ENCODE data around the gene BRSK2.
"Not testable (repeated sequence)": the region's sequence is repeated elsewhere in the genome, so short reads cannot be mapped to it uniquely, and the experiment has no call there.

BRSK2 gene

DNA sequence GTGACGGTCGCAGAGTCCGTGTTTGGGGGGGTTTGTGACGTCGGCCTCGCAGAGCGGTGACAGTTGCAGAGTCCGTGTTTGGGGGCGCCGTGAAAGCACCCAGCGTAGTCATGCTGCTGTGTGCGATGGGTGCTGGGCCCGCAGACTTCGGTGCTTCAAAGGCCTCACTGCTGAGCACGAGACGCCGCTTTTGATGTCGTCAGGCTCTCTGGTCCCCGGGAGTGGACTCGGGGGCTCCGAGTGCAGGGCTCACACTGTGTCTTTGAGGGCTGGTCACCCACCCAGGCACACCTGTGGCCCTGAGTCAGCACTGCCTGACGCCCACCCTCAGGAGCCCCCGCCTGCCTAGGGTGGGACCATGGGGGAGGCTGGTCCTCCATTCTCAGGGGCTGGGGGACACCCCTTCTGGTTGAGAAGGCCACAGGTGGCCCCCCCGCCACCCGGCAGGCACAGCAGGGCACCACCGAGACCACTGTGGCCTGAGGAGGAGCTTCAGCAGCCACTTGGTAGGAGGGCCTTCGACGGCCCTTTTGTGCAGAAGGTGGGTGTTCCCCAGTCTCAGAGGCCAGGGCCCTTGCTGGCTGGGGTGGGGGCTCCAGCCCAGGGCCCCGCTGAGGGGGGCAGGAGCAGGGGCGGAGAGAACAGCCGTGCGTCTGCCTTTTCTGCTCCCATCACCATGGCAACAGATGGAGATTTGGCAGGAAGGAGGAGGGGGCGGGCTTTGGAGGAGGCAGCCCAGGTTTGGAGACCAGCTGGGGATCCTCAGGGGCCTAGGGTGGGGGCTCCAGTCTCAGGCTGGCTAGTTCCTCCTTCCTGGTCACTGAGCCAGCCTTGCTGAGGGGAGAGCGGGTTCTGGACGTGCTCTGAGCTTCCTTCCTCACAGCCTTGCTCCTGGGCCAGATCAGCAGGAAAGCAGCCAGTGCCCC is 20.9 kb downstream of the BRSK2 start:
- H3K36me3 ChIP-seq (ENCODE audit: control insufficient read depth, insufficient read depth, low read length), result no peaks in the 10 kb centered on the region

GRCh38 chr11:1411301-1411700 is 21.6 kb downstream of the BRSK2 start:
- no peaks in the 10 kb centered on the region for H3K79me2 ChIP-seq (ENCODE audit: control insufficient read depth, insufficient read depth, low read length)
- no peak overlapping the region for H2BK5ac ChIP-seq (ENCODE audit: low read length)
- no peak overlapping the region for H3K9ac ChIP-seq (ENCODE audit: low read length)
- no peaks in the 10 kb centered on the region for H3K4me1 ChIP-seq (ENCODE audit: control insufficient read depth, low read depth, low read length)
- no peak overlapping the region for H3K18ac ChIP-seq (ENCODE audit: low read length)
- H3K4me3 ChIP-seq (ENCODE audit: low read length), result no peak overlapping the region
- H4K5ac ChIP-seq (ENCODE audit: low read length), result no peak overlapping the region
- no peak overlapping the region for H3K23ac ChIP-seq (ENCODE audit: low read length)
- H2BK120ac ChIP-seq (ENCODE audit: low read depth, low read length), result no peak overlapping the region
- no peak overlapping the region for H3K27ac ChIP-seq (ENCODE audit: low read depth, low read length)
- H3K79me1 ChIP-seq (ENCODE audit: low read length), result no peaks in the 10 kb centered on the region
- H2BK15ac ChIP-seq (replicated peaks; ENCODE audit: low read depth), result no peak overlapping the region
- H3K4me2 ChIP-seq (ENCODE audit: low read length), result no peak overlapping the region
- no peak for DNase-seq
- H3K56ac ChIP-seq (ENCODE audit: low read length), result no peak overlapping the region
- no peak overlapping the region for H2AK5ac ChIP-seq (ENCODE audit: low read length)
- WGBS (ENCODE audit: extremely low coverage, insufficient coverage, low lambda C conversion rate), result no CpG with 5 or more reads among the region's 13 CpGs
- no peaks in the 10 kb centered on the region for H3K27me3 ChIP-seq (ENCODE audit: insufficient read depth, low read length, poor library complexity)
- no peak overlapping the region for H4K8ac ChIP-seq (ENCODE audit: low read depth, low read length)
- H3K36me3 ChIP-seq (ENCODE audit: control insufficient read depth, insufficient read depth, low read length), result no peaks in the 10 kb centered on the region
- no peak overlapping the region for H3K4ac ChIP-seq (ENCODE audit: low read depth, low read length)

More for the DNA sequence above, 20.9 kb downstream of the BRSK2 start:
- no peaks in the 10 kb centered on the region for H3K4me1 ChIP-seq (ENCODE audit: control insufficient read depth, low read depth, low read length)
- no peak overlapping the region for H3K18ac ChIP-seq (ENCODE audit: low read length)
- no peak overlapping the region for H3K4ac ChIP-seq (ENCODE audit: low read depth, low read length)
- no peak overlapping the region for H4K8ac ChIP-seq (ENCODE audit: low read depth, low read length)
- no peak overlapping the region for H4K5ac ChIP-seq (ENCODE audit: low read length)
- H3K23ac ChIP-seq (ENCODE audit: low read length), result no peak overlapping the region
- H3K4me3 ChIP-seq (ENCODE audit: low read length), result no peak overlapping the region
- H3K79me2 ChIP-seq (ENCODE audit: control insufficient read depth, insufficient read depth, low read length), result no peaks in the 10 kb centered on the region
- no peak overlapping the region for H3K4me2 ChIP-seq (ENCODE audit: low read length)
- H3K27me3 ChIP-seq (ENCODE audit: insufficient read depth, low read length, poor library complexity), result no peaks in the 10 kb centered on the region
- no peak overlapping the region for H2BK15ac ChIP-seq (replicated peaks; ENCODE audit: low read depth)
- no peaks in the 10 kb centered on the region for H3K79me1 ChIP-seq (ENCODE audit: low read length)
- H2BK120ac ChIP-seq (ENCODE audit: low read depth, low read length), result no peak overlapping the region
- no peak overlapping the region for H2AK5ac ChIP-seq (ENCODE audit: low read length)
- no peak overlapping the region for H2BK5ac ChIP-seq (ENCODE audit: low read length)
- no peak overlapping the region for H3K9ac ChIP-seq (ENCODE audit: low read length)
- no peak for DNase-seq
- H3K27ac ChIP-seq (ENCODE audit: low read depth, low read length), result no peak overlapping the region
- no CpG with 5 or more reads among the region's 35 CpGs for WGBS (ENCODE audit: extremely low coverage, insufficient coverage, low lambda C conversion rate)
- no peak overlapping the region for H3K56ac ChIP-seq (ENCODE audit: low read length)

- H3K4me1 ChIP-seq (ENCODE audit: control insufficient read depth, low read depth, low read length); H3K23ac ChIP-seq (ENCODE audit: low read length); H2BK120ac ChIP-seq (ENCODE audit: low read depth, low read length); H3K27me3 ChIP-seq (ENCODE audit: insufficient read depth, low read length, poor library complexity); H3K18ac ChIP-seq (ENCODE audit: low read length); H3K27ac ChIP-seq (ENCODE audit: low read depth, low read length); H3K4me2 ChIP-seq (ENCODE audit: low read length); H3K56ac ChIP-seq (ENCODE audit: low read length); H4K8ac ChIP-seq (ENCODE audit: low read depth, low read length); H2AK5ac ChIP-seq (ENCODE audit: low read length); H3K36me3 ChIP-seq (ENCODE audit: control insufficient read depth, insufficient read depth, low read length); H3K4me3 ChIP-seq (ENCODE audit: low read length); H3K79me2 ChIP-seq (ENCODE audit: control insufficient read depth, insufficient read depth, low read length); DNase-seq; H2BK15ac ChIP-seq (replicated peaks; ENCODE audit: low read depth); H3K79me1 ChIP-seq (ENCODE audit: low read length); H2BK5ac ChIP-seq (ENCODE audit: low read length); H3K9ac ChIP-seq (ENCODE audit: low read length); H4K5ac ChIP-seq (ENCODE audit: low read length); H3K4ac ChIP-seq (ENCODE audit: low read depth, low read length): not testable (repeated sequence)
- WGBS (ENCODE audit: extremely low coverage, insufficient coverage, low lambda C conversion rate), result no CpG with 5 or more reads among the region's 27 CpGs
Observed at GRCh38 chr11:1411739-1412138, 22.0 kb downstream of the BRSK2 start.

GRCh38 chr11:1412377-1413095 is 22.8 kb downstream of the BRSK2 start:
- no peak overlapping the region for H3K18ac ChIP-seq (ENCODE audit: low read length)
- H3K9ac ChIP-seq (ENCODE audit: low read length), result no peak overlapping the region
- no peaks in the 10 kb centered on the region for H3K27me3 ChIP-seq (ENCODE audit: insufficient read depth, low read length, poor library complexity)
- no peak for DNase-seq
- H2BK120ac ChIP-seq (ENCODE audit: low read depth, low read length), result no peak overlapping the region
- no peaks in the 10 kb centered on the region for H3K4me1 ChIP-seq (ENCODE audit: control insufficient read depth, low read depth, low read length)
- H3K79me1 ChIP-seq (ENCODE audit: low read length), result no peaks in the 10 kb centered on the region
- WGBS (ENCODE audit: extremely low coverage, insufficient coverage, low lambda C conversion rate), result no CpG with 5 or more reads among the region's 36 CpGs
- H3K56ac ChIP-seq (ENCODE audit: low read length), result no peak overlapping the region
- no peaks in the 10 kb centered on the region for H3K79me2 ChIP-seq (ENCODE audit: control insufficient read depth, insufficient read depth, low read length)
- H3K4ac ChIP-seq (ENCODE audit: low read depth, low read length), result no peak overlapping the region
- H2BK5ac ChIP-seq (ENCODE audit: low read length), result no peak overlapping the region
- no peak overlapping the region for H3K4me3 ChIP-seq (ENCODE audit: low read length)
- H2BK15ac ChIP-seq (replicated peaks; ENCODE audit: low read depth), result no peak overlapping the region
- H3K4me2 ChIP-seq (ENCODE audit: low read length), result no peak overlapping the region
- no peak overlapping the region for H3K23ac ChIP-seq (ENCODE audit: low read length)
- H4K5ac ChIP-seq (ENCODE audit: low read length), result no peak overlapping the region
- H3K27ac ChIP-seq (ENCODE audit: low read depth, low read length), result no peak overlapping the region
- H4K8ac ChIP-seq (ENCODE audit: low read depth, low read length), result no peak overlapping the region
- H2AK5ac ChIP-seq (ENCODE audit: low read length), result no peak overlapping the region
- no peaks in the 10 kb centered on the region for H3K36me3 ChIP-seq (ENCODE audit: control insufficient read depth, insufficient read depth, low read length)

DNA sequence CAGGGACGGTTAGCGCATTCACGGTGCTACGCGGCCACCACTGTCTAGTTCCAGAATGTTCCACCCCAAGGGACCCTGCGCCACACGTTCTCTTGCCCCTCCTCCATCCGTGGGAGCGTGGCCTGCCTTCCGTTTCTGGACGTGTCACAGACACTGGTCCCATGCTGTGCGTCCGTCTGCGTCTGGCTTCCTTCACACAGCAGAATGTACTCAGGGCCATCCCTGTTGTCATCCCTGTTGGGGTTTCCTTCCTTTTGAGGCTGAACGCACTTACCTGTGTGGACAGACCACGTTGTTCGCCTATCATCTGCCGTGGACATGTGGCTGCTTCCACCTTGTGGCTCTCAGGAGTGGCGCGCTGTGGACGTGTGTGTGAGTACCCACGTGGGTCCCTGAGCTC is 24.9 kb downstream of the BRSK2 start:
- Histone ChIP-seq H3K4me1 (ENCODE audit: control insufficient read depth, low read depth, low read length) (no peaks in the 10 kb centered on the region), H4K5ac (ENCODE audit: low read length) (no peak overlapping the region), H3K27ac (ENCODE audit: low read depth, low read length) (no peak overlapping the region), H3K4me2 (ENCODE audit: low read length) (no peak overlapping the region), H3K27me3 (ENCODE audit: insufficient read depth, low read length, poor library complexity) (no peaks in the 10 kb centered on the region), H3K23ac (ENCODE audit: low read length) (no peak overlapping the region), H4K8ac (ENCODE audit: low read depth, low read length) (no peak overlapping the region), H3K56ac (ENCODE audit: low read length) (no peak overlapping the region), H3K79me2 (ENCODE audit: control insufficient read depth, insufficient read depth, low read length) (no peaks in the 10 kb centered on the region), H3K36me3 (ENCODE audit: control insufficient read depth, insufficient read depth, low read length) (no peaks in the 10 kb centered on the region), H2BK120ac (ENCODE audit: low read depth, low read length) (no peak overlapping the region), H3K4ac (ENCODE audit: low read depth, low read length) (no peak overlapping the region), H3K18ac (ENCODE audit: low read length) (no peak overlapping the region), H2AK5ac (ENCODE audit: low read length) (no peak overlapping the region), H3K9ac (ENCODE audit: low read length) (no peak overlapping the region), H3K4me3 (ENCODE audit: low read length) (no peak overlapping the region), H2BK15ac (replicated peaks; ENCODE audit: low read depth) (no peak overlapping the region), H2BK5ac (ENCODE audit: low read length) (no peak overlapping the region), H3K79me1 (ENCODE audit: low read length) (no peaks in the 10 kb centered on the region)
- DNase-seq, result no peak
- no CpG with 5 or more reads among the region's 22 CpGs for WGBS (ENCODE audit: extremely low coverage, insufficient coverage, low lambda C conversion rate)

All from mesendoderm (in vitro differentiated cells).